Aorta (tissue), 4 donors: ENCODE results near the gene SSX2. TPM values are rescaled to one million over a fixed set of nuclear protein-coding genes. Genes with fewer than 3 reads are reported as not detected.

Experiments
- polyA plus RNA-seq, 2 donors: library from polyadenylated mRNA; stranded (reverse); fragments of 200-250 nt; gene quantifications; one replicate each; pipeline ENCODE4 v1.2.3, GENCODE V29; 2013
- total RNA-seq, 2 donors: library from RNA; stranded (reverse); fragmentation: NEBNext Ultra II Directional; extraction: Animal tissue kit (Norgen Biotek cat#: 25700); gene quantifications; one replicate each; pipeline ENCODE4 v1.2.1, GENCODE V29; 2021
- donor health status: healthy with polysubstance abuse.
- donor health status: Bipolar disorder and iron deficiency.
- donor health status: DM: no; HTN: no; CAD: no.
- donor health status: DM: yes; HTN: yes; CAD: no.

SSX2 gene
- total and polyA plus RNA-seq, 4 donors, result not detected

Other genes with a start within 250 kb of the SSX2 start
- not detected for gene XAGE1A, start 211.4 kb downstream of the SSX2 start, total RNA-seq
- not detected for gene XAGE1A, start 211.4 kb downstream of the SSX2 start, polyA plus RNA-seq
- gene XAGE1B, start 190.1 kb downstream of the SSX2 start, total RNA-seq, result not detected
- not detected for gene XAGE1B, start 190.1 kb downstream of the SSX2 start, polyA plus RNA-seq
- not detected for gene SSX7, start 52.3 kb downstream of the SSX2 start, total RNA-seq
- not detected for gene SSX7, start 52.3 kb downstream of the SSX2 start, polyA plus RNA-seq
- not detected for gene SSX2B, start 44.1 kb upstream of the SSX2 start, total RNA-seq
- gene SSX2B, start 44.1 kb upstream of the SSX2 start, polyA plus RNA-seq, result not detected
- not detected for gene SPANXN5, start 90.2 kb upstream of the SSX2 start, total RNA-seq
- gene SPANXN5, start 90.2 kb upstream of the SSX2 start, polyA plus RNA-seq, result not detected
- gene XAGE5, start 104.1 kb upstream of the SSX2 start, total RNA-seq, result not detected
- not detected for gene XAGE5, start 104.1 kb upstream of the SSX2 start, polyA plus RNA-seq
- gene XAGE3, start 160.9 kb upstream of the SSX2 start, total RNA-seq, result not detected
- not detected for gene XAGE3, start 160.9 kb upstream of the SSX2 start, polyA plus RNA-seq
- gene FAM156B, start 190.2 kb upstream of the SSX2 start, total RNA-seq, result 10 to 100 TPM; 14.1 to 21.5 TPM
- gene FAM156B, start 190.2 kb upstream of the SSX2 start, polyA plus RNA-seq, result 100 to 1,000 TPM in 1 of 2 donors, 1 to 10 TPM in 1; 4.0 to 126 TPM